Suprapubic skin (tissue), 4 donors: ENCODE results near the gene RFPL2.

Source experiments
- CTCF ChIP-seq, 2 donors: fragments of 200-600 bp in 1 of 2; fragments of 450-650 bp in 1 of 2; sonication (generic) in 1 of 2; IDR thresholded peaks; one replicate each; pipeline ENCODE4 v1.5.1; 2016 to 2019; ENCODE audit warnings: antibody characterized with exemption in 2 of 2, mild to moderate bottlenecking in 1 of 2, moderate library complexity in 1 of 2
- POLR2A ChIP-seq, 2 donors: fragments of 450-650 bp; IDR thresholded peaks; one replicate each; pipeline ENCODE4 v1.6.1; 2017; ENCODE audit warnings: antibody characterized with exemption in 2 of 2, mild to moderate bottlenecking in 2 of 2, moderate library complexity in 2 of 2
- POLR2AphosphoS5 ChIP-seq, 3 donors: sonication (generic); formaldehyde crosslinking; IDR thresholded peaks; one replicate each; pipeline ENCODE4 v1.6.1; 2017; ENCODE audit warnings: antibody characterized with exemption in 3 of 3

GRCh38 chr22:32207971-32208480, 3.2 kb upstream of the RFPL2 start:
- TF ChIP-seq CTCF (IDR thresholded peaks at IDR 0.05) (no peak), POLR2A (IDR thresholded peaks at IDR 0.05) (no peak), POLR2AphosphoS5 (IDR thresholded peaks at IDR 0.05) (no peak)
